Measurements from ENCODE around the gene MORC3.

DNA sequence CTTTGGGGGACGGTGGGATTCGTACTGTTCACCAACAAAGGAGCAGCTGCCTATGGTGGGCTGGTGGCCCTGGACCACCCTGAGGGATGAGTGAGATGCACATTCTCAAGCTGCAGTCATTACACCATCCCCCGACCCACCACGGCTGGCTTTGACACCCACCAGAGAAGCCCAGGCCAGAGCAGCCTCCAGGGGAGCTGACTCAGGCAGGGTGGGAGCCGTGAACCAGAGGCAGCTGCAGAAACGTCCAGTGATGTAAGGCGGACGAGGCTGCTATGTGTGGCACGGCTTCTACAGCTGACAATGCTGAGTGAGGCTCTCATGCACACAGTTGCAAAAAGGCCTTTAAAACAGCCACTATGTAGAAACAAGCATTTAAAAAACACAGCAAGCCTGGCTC, 105.3 kb downstream of the MORC3 start:
- TF ChIP-seq YY1 (IDR thresholded peaks at IDR 0.05; ENCODE audit: insufficient read depth, insufficient read length) (no peak), SUZ12 (IDR thresholded peaks at IDR 0.05; ENCODE audit: extremely low read depth, insufficient read depth, insufficient read length) (no peak)
